Measurements from ENCODE around the gene SHMT2.

SHMT2 gene

DNA sequence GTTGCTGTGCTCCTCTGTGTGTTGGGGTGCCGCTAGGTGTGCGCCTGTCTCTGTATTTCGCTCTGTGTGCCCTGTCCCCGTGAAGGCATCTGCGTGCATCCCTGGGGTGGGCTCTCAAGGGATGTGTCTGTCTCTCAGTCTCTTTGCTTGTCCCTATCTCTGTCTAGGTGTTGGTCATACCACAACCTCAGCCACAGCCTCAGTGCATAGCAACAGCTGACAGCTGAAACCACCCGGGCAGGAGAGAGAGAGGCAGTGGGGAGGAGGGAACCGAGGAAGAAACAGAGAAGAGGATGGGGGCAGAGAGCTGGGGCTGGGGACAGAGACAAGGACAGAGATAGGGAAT, 13.9 kb upstream of the SHMT2 start:
- DNase-seq, result peak; percentile 56 to 61

DNA sequence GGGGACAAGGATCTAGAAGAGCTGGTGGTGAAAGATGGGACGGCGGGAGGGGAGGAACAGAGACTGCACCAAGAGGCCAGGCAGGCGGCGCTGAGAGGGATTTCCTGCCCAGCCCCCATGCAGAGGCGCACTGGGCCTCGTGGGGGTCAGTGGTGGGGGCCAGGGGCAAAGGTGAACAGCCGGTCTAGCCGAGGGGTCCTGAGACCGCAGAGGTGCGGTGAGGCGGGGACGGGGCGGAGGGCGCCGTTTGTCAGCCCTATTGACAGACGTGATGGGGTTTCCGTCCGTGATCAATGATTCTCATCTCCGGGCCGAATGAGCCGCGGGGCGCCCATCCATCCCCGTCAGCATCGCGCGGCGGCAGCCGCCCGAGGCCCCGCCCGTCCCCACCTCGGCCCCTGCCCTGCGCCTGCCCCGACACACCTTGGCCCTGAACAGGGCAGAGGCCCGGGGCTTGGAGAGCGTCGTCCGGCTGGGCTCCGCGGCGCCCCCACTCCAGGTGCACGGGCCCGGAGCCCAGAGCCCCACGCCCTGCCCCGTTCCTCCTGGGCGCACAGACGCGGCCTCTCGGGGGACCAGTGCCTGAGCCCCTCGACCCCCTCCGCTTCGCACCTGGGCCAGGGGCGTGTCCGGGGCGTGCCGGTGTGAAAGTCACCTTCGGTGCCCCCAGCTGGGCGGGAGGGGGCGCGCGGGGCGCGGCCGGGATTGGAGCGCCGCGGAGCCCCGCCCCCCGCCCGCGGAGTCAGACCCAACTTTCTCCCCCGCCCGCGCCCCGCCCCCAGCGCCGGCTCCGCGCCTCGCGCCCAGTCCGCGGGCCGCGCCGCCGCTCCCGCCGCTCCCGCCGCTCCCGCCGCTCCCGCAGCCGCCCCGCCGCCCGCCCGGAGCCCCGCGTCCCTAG, 13.2 kb upstream of the SHMT2 start, which contains the start of gene NXPH4:
Gene NXPH4, plus strand, starts transcription at position 781 of the 898 bp plus-strand sequence. CDS start 176 bp downstream, outside the sequence.
- DNase-seq, result peak; percentile 62 to 70

DNA sequence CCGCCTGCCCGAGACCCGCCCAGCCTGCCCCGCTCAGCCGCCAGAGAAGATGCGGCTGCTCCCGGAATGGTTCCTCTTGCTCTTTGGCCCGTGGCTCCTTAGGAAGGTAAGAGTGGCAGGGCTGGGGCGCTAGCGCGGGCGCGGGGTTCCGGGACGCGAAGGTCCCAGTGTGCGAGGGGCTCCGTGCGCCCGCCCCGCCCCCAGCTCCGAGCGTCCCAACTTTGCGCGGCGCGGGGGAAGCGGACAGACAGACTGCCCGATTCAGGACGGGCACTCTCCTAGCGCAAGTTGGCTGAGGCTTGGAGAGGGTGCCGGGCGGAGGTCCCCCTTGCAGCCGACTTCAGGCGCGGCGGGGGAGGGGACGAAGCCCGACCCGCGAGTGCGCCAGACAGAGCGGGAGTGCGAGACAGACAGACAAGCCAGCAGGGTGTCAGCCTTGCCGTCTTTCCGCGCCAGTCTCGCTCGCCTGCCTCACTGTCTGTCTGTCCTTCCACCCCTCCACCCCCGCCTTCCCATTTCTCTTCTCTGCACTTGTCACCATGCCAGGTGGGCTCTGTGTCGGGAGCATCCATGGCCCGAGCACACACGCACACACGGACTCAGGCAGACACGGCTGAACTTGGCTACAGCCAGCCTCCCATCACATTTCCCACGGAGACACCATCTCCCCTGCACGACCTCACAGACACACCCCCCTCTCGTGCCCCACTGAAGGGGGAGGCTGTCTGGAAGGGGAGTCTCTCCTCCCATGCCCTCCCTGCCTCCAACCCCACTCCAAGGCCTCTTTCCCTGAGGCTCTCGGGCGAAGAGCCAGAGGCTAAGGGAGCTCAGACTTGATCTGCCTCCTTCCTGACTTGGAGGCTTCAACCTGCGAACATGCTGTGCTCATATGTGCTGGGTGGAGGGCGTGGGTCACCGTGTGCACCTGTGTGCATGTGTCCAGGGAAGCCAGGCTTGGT, 12.3 kb upstream of the SHMT2 start:
- DNase-seq, result peak; percentile 45 to 49

DNA sequence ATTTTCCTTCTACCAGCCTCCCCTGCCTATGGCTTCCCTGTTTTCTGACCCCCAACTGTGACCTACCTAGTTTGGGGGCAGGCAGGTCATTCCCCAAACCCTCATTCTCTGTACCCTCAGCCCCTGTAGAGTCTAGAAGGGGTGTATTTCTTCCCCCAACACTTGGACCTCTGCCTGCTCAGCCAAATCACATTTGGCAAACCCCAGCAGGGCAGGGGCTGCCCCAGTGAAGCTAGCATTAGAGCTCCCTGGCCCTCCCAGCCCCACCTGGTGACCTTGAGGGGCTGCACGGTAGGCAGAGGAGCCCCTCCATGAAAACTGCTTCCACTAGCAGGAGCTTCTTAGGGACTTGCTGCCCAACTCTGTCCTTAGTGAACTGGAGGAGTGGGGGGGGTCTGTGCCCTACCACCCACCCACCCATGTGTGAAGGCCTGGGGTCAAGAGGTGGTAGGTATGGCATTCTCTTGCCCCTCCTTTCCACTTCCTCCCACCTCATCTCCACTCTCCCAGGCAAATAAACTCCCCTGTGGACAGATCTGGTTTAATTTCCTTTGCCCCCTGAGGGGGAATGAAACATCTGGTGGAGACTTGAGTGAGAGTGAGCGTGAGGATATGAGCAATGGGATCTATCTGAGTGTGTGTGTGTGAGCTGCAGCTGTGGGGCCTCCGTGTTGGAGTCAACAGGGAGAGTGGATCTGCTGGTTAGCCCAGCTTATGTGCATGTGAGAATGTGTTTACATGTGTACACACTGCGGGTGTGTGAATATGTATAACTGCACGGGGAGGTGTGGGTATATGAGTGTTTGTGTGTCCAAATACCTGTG, 11.3 kb upstream of the SHMT2 start:
- DNase-seq, result peak in 1 of 2 experiments; percentile 27

DNA sequence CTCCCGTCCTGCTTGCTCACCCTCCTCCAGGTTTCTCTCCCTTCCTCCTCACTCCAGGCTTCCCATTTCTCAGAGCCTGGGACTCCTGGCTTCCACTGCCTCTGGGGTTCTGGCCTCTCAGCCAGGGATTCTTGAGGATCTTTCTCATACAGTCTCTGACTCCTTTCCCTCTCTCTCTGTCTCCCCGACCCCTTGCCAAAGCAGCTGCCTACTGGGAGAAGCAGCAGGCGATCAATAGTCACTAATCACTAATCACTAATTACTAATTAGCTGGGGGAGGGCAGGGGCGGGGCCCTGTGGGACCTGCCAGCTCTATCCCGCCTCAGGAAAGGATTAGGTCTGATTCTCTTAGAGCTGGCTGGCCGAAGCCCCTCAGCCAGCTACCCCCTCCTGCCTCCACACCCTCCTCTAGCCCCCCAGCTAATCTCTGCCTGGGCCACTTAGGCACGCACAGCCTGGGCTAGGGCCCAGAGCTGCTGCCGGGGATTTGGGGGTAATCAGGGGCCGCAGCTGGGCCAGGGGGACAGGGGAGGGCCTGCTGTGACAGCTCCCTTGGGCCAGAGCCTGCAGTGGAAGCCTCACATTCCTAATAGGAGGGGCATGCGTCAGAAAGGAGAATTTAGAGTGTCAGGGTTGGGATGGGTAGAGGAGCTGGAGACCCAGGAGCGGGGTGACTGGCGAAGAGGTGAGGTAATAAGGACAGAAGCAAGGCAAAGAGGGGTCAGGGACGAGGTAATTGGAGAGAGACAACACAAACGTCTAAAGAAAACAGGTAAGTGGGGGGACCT, 10.1 kb upstream of the SHMT2 start:
- DNase-seq, result peak in 1 of 2 experiments; percentile 18

DNA sequence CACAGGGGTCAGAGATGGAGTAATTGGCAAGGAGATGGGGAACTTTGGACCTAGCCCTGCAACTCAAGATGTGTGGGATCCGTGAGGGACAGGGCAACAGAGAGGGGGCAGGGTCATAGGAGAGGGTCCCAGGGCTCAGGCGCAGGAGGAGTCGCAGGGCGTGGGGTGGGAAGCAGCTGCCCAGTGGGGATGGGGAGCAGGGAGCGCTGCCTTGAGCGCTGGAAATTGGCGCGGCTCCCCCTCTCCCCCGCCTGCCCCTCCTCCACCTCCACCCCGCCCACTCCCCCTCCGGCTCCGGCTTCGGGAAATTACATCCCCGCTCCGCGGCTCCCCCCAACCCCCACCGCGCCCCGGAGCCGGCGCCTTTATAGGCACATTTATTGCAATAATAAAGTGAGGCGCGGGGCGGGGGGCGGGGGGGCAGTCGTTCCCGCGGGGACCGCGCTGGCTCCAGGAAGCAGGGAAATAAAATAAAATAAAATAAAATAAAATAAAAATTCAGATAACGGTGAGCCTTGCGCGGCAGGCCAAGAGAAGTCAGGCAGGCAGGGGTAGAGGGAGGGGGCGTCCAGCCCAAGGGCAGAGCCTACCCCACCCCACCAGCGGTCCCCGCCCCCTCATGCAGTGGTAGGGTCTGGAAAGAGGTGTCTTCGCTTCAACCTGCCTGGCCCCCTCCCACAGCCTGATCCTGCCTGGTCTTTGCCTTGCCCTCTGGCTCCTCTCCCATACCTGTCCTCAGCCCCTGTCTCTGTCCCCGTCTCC, 9.3 kb upstream of the SHMT2 start:
- DNase-seq, result peak in 1 of 2 experiments; percentile 20

DNA sequence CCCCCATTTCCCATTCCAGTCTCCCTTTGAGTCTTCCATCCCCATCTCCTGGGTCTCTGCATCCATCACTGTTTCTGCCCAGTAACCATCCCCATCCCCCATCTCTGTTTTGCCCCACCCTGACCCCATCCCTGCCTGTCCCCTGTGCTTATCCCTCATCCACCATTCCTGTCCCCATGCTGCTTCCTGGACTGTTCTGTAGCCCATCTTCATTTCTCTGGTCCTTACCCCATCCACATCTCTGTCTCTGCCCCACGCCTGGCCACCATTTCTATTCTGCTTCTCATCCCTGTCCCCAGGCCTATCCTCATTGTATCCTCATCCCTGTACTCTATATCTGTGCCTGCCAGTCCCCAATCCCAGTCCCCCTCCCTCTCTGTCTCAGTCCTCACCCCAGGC, 8.7 kb upstream of the SHMT2 start:
- DNase-seq, result peak in 1 of 2 experiments; percentile 20

DNA sequence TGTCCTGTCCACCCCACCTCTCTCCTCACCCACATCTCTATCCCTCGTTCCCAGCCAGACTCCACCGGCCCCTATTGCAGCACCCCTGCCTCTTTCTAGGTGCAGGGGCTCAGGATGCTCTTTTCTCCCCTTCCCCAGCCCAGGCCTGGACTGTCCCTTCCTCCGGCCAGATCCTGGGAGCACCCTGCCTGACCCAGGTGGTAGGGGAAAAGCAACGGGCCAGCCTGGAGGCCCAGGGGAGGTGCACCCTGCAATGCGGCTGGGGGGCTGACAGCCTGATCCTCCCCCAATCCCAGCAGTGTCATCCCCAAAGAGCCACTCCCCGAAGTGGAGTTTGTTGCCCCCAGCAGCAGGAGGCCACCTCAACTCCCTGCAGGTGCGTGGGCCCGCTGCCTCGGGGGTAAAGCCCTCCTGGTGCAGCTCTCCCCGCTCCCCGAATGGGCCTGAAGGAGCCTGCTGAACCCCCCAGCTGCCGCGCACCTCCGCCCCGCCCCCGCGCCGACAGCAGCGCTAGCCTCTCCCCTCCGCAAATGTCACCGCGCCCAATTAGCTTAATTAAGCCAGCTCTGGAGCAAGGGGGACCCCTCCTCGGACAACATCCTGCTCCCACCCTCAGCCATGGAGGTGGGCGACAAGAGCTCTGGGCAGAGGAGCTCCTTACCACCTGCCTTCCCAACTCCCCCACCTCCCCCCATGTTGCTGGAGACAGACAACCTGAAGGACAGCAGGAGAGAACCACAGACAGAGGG, 8.2 kb upstream of the SHMT2 start:
- peak in 1 of 2 experiments; percentile 35 for DNase-seq

DNA sequence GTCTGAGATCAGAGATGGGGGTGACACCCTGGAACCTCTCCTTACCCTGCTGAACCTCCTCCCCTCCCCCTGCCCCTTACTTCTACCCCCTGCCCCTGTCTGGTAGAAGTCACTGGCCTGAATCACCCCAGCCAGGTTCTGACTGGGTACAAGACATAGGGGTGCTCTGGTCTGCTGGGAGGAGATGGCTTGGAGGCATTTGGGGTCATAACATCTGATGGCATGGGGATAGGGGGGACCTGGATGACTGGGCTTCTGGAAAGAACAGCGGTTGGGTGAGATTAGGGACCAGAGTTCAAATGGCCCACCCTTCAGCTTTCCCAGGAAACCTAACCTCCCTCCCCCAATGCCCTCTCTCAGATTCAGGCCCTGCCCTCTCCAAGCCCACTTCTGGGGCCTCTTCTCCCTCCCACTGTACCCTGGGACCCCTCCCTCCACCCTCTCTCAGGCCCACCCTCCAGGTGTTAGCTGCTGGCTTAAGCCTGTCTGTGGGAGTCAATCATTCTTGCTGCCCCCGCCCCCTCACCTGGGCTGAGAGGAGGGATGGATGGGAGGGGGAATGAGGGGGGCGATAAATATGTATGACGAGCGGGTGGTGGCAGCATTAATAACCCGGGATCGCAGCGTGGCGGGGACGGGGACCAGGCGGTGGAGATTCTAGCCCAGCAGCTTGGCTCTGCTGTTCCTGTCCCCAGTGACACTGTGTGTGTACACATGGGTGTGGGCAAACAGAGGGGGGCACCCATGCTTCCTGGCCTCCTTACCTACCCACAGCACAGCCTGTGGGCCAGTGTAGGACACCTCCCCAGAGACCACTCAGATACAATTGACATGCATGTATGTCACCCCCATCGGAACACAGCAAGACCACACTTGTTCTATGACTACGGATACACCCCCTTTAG, 7.0 kb upstream of the SHMT2 start:
- peak in 1 of 2 experiments; percentile 18 for DNase-seq

DNA sequence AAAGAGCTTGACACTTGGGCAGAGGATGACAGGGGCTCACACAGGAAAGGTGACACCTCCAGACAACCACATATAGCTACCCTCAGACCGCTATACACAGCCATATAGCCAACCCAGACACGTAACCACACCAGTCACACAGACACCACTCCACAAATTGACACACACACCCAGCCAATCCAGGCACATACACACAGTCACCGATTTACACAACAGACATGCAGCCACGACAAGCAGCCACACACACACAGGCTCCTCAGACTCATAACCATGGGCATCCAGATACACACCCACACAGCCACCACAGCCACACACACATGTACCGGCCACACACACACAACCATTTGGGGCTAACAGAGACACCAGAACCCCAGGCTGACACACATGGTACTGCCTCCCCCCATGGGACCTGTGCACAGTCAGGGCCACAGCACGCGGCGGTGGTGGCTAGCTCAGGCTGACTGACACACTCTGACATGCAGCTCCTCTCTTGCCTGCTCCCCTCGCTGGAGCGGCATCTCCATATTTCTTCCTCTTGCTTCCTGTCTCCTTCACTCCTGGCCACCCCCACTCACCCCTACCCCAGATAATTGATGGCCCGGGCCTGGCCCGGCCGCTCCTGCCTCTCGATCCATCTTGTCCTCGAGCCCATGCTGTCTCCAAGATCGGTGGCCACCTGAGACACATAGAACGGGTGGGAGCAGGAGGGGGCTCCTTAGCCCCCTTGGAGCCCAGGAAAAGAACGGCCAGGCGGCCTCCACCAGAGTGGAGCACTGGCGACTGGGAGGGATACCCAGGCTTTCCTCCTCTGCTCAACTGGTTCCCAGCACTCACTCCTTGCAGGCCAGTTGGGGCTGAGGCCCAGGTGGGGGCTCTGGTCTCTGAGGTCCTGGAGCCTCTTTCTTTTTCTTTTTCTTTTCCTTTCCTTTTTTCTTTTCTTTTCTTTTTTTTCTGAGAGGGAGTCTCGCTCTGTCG, 6.0 kb upstream of the SHMT2 start:
- peak; percentile 46 to 55 for DNase-seq

DNA sequence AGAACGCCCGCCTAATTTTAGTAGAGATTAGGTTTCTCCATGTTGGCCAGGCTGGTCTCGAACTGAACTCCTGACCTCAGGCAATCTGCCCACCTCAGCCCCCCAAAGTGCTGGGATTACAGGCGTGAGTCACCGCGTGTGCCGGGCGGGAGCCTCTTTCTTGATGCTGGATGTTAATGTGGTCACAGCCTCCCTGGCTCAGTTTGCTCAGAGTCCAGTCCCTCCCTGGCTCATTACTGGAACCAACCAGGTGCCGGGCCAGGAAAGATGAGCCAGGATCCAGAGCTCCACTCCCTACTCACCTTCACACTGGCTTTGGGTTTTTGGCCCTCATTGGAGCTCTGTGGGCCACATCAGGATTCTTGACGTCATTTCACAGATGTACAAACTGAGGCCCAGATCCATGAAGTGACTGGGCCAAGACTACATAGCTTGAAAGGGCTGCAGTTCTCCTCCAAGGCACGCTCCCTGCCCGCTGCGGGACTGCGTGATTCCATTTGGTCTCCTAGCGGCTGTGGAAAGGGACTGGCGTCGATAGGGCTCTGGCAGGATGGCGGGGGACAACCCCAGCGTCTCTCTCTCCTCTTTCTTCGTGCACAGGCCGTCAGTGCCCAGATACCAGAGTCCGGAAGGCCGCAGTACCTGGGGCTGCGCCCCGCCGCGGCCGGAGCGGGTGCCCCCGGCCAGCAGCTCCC, 5.1 kb upstream of the SHMT2 start:
- DNase-seq, result no peak

DNA sequence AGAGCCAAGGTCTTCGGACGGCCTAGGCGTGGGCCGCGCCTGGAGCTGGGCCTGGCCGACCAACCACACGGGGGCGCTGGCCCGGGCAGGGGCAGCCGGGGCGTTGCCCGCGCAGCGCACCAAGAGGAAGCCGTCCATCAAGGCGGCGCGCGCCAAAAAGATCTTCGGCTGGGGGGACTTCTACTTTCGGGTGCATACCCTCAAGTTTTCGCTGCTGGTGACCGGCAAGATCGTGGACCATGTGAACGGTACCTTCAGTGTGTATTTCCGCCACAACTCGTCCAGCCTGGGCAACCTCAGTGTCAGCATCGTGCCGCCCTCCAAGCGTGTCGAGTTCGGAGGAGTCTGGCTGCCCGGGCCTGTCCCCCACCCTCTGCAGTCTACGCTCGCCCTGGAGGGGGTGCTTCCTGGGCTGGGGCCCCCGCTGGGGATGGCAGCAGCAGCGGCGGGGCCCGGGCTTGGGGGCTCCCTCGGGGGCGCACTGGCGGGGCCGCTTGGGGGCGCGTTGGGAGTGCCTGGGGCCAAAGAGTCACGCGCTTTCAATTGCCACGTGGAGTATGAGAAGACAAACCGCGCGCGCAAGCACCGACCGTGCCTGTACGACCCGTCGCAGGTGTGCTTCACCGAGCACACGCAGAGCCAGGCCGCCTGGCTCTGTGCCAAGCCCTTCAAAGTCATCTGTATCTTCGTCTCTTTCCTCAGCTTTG, 4.4 kb upstream of the SHMT2 start:
- DNase-seq, result peak; percentile 75 to 80

DNA sequence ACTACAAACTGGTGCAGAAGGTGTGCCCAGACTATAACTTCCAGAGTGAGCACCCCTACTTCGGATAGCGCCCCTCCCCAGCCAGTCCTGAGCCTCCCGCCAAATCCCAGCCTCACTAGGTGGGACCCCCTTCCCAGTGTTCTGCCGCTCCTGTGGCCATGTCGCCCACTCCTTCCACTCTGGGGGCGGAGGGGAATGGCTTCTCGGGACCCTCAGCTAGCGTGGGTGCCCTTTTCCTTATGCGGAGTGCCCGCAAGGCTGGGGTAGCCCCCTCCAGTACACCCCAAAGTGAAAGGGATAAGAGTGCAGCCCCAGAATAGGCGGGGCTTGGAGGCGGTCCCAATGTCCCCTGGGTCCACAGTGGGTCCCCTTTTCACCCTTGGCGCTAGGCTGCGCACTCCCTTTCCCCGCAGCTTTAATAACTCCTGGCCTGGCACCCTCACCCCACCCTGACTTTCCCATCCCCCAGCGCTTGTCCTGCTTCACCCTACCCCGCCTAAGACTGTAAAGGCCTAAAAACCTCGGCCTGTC, 3.8 kb upstream of the SHMT2 start:
- peak in 1 of 2 experiments; percentile 58 for DNase-seq

DNA sequence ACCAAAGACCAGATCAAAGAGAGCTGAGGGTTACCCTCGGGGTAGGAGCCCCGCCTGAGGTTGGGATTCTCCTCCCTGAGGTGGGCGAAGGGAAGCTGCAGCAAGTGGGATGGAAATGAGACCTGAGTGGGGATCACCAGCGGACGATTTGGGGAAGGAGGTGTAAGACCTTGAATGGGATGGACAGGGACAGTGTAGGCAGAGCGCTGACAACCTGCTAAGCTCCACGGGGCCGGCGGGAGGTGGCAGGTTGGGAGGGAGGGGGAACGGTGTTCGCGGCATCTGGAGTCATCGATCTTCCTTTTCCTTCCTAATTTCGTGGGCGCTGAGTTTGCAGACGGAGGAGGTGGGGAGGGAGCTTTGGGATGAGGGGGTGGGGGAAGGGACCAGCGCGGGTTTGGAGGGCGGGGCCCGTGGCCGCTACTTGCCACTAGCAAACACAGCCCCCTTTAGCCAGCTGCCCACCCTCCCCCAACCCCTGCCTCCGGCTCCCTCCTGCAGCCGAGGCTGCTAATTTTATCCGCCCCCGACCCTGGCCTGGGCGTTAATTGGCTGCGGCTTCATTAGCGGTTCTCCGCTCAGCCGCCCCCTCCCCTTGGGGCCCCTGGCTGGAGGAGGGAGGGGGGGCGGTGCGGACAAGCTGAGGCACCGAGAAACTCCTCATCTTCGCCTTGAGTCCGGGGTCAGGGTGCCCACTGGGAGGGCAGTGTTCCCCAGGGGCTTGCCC, 2.8 kb upstream of the SHMT2 start:
- peak in 1 of 2 experiments; percentile 33 for DNase-seq
